ENCODE data around the gene LRMDA. TPM values are rescaled to one million over a fixed set of nuclear protein-coding genes. Genes with fewer than 3 reads are reported as not detected.

LRMDA gene
- total and polyA plus RNA-seq, 12 donors = 30.7 to 132 (median 78.1) TPM

DNA sequence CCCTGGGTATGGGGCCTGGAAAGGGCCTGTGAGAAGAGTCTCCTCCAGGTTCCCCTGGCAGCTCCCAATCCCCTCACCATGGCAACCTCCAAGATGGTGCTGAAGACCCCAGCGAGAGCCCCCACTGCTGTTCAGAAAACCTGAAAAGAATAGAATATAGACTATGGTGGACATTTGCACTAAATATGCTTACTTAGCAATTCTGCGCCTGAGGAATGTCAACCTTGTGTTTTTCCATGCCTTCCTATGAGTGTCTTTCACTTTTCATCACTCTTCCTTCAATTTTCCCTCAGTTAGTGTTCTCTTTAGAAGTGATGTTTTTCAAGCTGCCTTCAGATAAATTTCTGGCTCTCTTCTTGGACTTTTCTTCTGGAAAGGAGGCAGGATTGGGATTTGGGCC, 589.2 kb downstream of the LRMDA start:
- Histone ChIP-seq H3K4me3 (no peak overlapping the region), H3K27ac (no peak overlapping the region), H3K27me3 (no peaks in the 10 kb centered on the region), H3K36me3 (replicated peaks in 1 of 2) (no peaks in the 10 kb centered on the region), H3K9me3 (replicated peaks in 1 of 3) (no peaks in the 10 kb centered on the region), H3K4me1 (replicated peaks in 1 of 2) (no peaks in the 10 kb centered on the region)
- TF ChIP-seq POLR2A (IDR thresholded peaks at IDR 0.05) = no peak
- TF ChIP-seq, protein P1, sequence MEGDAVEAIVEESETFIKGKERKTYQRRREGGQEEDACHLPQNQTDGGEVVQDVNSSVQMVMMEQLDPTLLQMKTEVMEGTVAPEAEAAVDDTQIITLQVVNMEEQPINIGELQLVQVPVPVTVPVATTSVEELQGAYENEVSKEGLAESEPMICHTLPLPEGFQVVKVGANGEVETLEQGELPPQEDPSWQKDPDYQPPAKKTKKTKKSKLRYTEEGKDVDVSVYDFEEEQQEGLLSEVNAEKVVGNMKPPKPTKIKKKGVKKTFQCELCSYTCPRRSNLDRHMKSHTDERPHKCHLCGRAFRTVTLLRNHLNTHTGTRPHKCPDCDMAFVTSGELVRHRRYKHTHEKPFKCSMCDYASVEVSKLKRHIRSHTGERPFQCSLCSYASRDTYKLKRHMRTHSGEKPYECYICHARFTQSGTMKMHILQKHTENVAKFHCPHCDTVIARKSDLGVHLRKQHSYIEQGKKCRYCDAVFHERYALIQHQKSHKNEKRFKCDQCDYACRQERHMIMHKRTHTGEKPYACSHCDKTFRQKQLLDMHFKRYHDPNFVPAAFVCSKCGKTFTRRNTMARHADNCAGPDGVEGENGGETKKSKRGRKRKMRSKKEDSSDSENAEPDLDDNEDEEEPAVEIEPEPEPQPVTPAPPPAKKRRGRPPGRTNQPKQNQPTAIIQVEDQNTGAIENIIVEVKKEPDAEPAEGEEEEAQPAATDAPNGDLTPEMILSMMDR (IDR thresholded peaks at IDR 0.05) = no peak
- DNase-seq = no peak
- intact Hi-C loops (cut with DNase I) = no loop called here
- WGBS, 4 donors = 98 to 100% (median 99%) methylated on average over 2 of the region's 2 CpGs

DNA sequence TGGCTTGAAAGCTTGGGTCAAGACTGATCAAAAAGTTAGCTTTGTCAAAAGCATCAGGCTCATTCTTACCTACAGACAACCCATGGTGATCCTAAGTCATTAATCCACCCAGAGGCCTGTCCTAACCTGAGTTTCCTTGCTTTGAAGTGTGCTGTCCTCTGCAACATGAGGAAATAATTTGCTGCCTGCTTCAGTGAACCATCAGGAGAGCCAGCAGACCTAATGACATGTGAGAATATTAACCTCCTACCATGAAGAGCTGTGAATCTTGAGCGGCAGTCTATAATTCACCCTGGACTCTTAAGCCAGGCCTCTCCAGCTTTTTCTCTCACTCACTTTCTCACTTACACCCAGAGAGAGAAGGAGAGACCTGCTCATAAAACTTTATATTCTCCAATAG, 590.0 kb downstream of the LRMDA start:
- H3K27ac ChIP-seq = no peak overlapping the region

DNA sequence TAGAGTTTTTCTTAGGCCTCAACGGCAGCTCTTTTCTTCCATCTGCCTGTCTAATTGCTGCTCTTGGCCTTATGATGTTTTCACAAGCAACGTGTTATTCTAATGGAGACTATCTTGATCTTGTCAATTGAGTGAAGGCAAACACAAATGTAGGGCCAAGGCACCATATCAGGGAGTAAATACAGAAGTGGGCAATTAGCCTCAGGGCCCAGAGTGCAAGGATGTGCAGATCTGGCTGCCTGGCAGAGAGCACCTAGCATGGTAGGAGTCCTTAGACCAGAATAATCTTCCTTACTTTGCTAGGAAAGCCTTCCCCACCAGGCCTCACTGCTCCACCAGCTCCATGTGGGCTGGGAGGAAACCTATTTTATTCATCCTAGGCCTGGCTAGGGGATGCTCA, 590.9 kb downstream of the LRMDA start:
- H3K27me3 ChIP-seq = no peaks in the 10 kb centered on the region
- intact Hi-C loops (cut with DNase I) = no loop called here
- WGBS, 4 donors = 85 to 90% (median 88%) methylated on average over 2 of the region's 2 CpGs
- H3K36me3 ChIP-seq (replicated peaks in 1 of 2) = no peaks in the 10 kb centered on the region
- no peak overlapping the region for H3K27ac ChIP-seq
- no peak for TF ChIP-seq POLR2A (IDR thresholded peaks at IDR 0.05)
- TF ChIP-seq, protein P1 (IDR thresholded peaks at IDR 0.05) = no peak
- no peaks in the 10 kb centered on the region for H3K9me3 ChIP-seq (replicated peaks in 1 of 3)
- no peak overlapping the region for H3K4me3 ChIP-seq
- no peak for DNase-seq
- no peaks in the 10 kb centered on the region for H3K4me1 ChIP-seq (replicated peaks in 1 of 2)

More for the DNA sequence above, 590.0 kb downstream of the LRMDA start:
- Histone ChIP-seq H3K27me3 (no peaks in the 10 kb centered on the region), H3K4me1 (replicated peaks in 1 of 2) (no peaks in the 10 kb centered on the region), H3K9me3 (replicated peaks in 1 of 3) (no peaks in the 10 kb centered on the region), H3K4me3 (no peak overlapping the region), H3K36me3 (replicated peaks in 1 of 2) (no peaks in the 10 kb centered on the region)
- DNase-seq = no peak
- WGBS, 4 donors = 96 to 100% (median 100%) methylated on average over 1 of the region's 1 CpG
- TF ChIP-seq POLR2A (IDR thresholded peaks at IDR 0.05) = no peak
- TF ChIP-seq, protein P1 (IDR thresholded peaks at IDR 0.05) = no peak
- intact Hi-C loops (cut with DNase I) = no loop called here

DNA sequence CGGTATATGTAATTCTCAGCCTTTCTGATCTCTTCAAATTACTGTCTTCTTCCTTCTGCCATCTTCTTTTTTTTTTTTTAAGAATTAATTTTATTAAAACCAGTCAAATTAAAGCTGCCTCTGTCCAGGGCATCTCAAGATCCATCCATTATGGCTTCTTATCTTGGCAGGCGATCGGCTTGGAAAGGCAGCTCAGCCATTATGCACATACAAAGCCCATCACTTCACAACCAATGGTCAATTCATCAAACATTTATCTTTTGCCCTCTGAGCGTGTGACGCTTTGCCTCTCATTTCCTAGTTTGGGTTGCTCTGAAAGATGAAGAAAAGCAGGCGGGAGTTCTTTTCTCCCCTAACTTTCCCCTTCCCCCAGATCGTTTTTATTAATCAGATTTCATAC, 591.6 kb downstream of the LRMDA start:
- intact Hi-C loops (cut with DNase I) = no loop called here
- no peaks in the 10 kb centered on the region for H3K4me1 ChIP-seq (replicated peaks in 1 of 2)
- no peaks in the 10 kb centered on the region for H3K9me3 ChIP-seq (replicated peaks in 1 of 3)
- no peaks in the 10 kb centered on the region for H3K36me3 ChIP-seq (replicated peaks in 1 of 2)
- DNase-seq = no peak
- 84 to 95% (median 87%) methylated on average over 7 of the region's 7 CpGs for whole genome bisulfite sequencing, 4 donors
- no peak for TF ChIP-seq POLR2A (IDR thresholded peaks at IDR 0.05)
- TF ChIP-seq, protein P1 (IDR thresholded peaks at IDR 0.05) = no peak
- H3K4me3 ChIP-seq = no peak overlapping the region
- no peak overlapping the region for H3K27ac ChIP-seq
- no peaks in the 10 kb centered on the region for H3K27me3 ChIP-seq

Data from adrenal gland (tissue), 12 donors.